Activated CD8-positive, alpha-beta memory T cell treated with anti-CD3 and anti-CD28 coated beads for 36 hours (primary cell): ENCODE measurements around the gene LRRC3C. TPM values are rescaled to one million over a fixed set of nuclear protein-coding genes. Genes with fewer than 3 reads are reported as not detected.

Experiments used
- CTCF ChIA-PET: fragments of 350-600 bp; sonication (Branson Sonifier 250); formaldehyde crosslinking; loops from one replicate; lab custom pipeline; 2021; ENCODE audit warnings: antibody characterized with exemption; lab: Charles Lee
- POLR2A ChIA-PET: fragments of 350-600 bp; sonication (Branson Sonifier 250); formaldehyde crosslinking; loops from one replicate; lab custom pipeline; 2021; ENCODE audit warnings: antibody characterized with exemption; lab: Charles Lee
- total RNA-seq, 2 experiments: library from RNA; stranded (reverse); gene quantifications; one replicate each; pipeline ENCODE4 v1.2.3, GENCODE V29; 2021

Gene LRRC3C
- total RNA-seq, 2 experiments from 2014 or later = not detected

DNA sequence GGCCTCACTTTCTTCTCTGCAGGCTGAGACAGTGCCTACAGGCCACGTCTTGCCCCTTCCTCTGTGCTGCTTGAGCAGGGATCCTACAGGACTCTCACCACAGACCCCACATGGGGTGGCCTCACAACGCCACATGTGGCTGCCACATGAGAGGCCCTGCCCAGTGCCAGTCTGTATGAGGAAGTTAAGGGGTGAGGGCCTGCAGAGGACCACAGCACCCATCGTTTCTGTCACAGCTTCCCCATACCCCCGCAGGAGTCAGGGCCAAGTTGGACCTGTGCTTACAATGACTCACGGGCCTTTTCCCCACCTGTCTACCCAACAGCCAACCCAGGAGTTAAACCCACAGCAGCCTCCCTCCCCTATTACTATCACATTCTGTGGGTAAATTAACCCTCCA lies 6.2 kb upstream of the LRRC3C start:
- POLR2A ChIA-PET = no interaction called here
- CTCF ChIA-PET = no interaction called here

DNA sequence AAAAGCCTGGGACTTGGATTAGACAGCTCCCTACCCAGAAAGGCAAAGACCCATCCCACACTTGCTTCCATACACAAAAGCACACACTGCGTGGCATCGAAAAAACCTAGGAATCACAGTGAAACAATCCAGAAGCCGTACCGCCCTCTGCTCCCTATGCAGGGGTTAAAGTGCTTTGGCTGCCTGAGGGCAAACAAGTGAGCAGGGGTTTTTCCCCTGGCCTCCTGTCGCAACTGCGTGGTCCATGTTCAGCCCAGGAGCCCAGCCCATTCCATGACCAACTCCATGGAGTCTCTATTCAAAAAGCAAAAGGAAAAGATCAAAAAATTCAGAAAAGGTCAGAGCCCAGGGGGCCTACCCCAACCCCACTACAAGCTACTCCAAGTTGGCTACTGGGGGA lies 5.5 kb upstream of the LRRC3C start:
- POLR2A ChIA-PET = interaction anchor here (0.6 kb wide), 1 partner anchor 293 kb away, joined by 3 read pairs; no protein-coding TSS in a partner anchor
- CTCF ChIA-PET = interaction anchor here (0.7 kb wide), 1 partner anchor 49 kb away, joined by 3 read pairs; no protein-coding TSS in a partner anchor

DNA sequence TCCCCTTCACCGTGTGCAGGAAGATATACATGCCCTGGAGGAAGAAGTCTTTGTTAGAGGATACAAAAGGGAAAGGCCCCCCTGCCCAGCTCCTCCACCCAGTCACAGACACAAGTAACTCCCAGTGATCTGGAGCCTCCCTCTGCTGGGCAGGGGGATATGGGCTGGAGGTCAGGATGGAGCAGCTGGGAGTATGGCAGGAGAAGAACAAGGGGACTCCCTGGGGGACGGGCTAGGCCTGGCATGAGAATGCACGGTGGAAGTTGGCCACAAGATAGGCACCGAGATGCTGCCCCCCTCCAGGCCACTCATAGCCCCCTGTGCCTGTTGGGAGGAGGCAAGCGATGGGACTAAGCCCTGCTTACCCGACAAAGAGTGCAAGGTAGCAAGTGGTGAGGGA lies 4.3 kb upstream of the LRRC3C start:
- ChIA-PET POLR2A (interaction anchor here (0.5 kb wide), 1 partner anchor 146 kb away, joined by 10 read pairs; no protein-coding TSS in a partner anchor), CTCF (no interaction called here)

DNA sequence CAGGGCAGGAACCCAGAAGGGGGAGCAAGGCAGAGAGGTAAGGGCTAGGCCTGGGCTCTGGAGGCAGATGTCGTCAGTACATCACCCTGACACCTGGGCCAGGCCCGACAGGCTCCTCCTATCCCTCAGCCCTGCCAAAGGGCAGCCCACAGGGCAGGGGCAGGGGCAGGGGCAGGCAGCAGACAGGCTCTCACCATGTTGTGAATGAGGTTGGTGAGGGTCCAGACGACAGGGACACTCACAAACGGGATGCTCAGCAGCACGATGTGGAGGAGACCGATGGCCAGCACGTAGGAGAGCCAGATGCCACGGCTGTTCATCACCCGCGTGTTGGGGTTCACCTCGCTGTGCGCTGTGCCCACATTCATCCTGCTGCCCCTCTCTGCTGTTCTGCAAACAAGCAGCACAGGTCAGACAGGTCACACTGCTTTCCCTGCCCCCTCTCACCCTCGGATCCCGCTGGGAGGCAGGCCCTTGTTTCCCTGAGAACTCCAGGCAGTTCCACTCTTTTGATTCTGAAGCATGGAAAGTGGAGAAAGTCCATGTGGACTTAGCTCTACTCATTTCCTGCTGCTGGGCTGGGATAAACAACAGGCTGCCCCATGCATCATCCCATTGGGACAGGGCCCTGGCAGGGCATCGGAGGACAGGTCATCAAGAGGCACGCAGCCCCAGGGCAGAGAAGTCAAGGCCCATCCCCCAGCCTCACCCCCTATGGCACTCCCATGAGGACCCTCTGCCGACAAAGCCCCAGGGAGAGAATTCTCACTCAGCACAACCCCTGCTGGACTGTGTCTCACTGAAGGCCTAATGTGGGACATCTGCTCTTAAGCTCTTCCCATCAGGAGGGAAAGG lies 3.5 kb upstream of the LRRC3C start:
- ChIA-PET CTCF (interaction anchor here (1.3 kb wide), 1 partner anchor 56 kb away, joined by 3 read pairs; the partner anchor contains the start of gene PSMD3), POLR2A (no interaction called here)

DNA sequence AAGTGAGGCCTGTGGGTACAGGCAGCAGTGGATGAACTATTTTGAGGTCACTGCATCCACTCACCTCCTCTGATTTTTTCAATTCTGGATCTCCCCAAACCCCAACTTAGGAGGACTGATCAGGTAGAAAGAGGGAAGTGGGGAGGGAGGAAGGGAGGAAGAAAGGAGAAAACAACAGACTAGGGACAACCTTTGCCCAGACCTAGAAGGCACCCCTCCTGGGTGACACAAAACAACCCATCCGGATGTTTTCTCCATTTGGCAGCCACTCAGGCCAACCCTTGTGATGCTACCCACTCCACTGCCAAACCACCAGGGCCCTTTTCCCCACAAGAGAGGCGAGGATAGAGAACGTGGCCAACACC lies 2.9 kb upstream of the LRRC3C start:
- CTCF ChIA-PET = interaction anchor here (1.3 to 1.8 kb wide), 2 partner anchors 54 to 56 kb away, joined by 3 to 4 read pairs; partner anchors contain the start of gene PSMD3

DNA sequence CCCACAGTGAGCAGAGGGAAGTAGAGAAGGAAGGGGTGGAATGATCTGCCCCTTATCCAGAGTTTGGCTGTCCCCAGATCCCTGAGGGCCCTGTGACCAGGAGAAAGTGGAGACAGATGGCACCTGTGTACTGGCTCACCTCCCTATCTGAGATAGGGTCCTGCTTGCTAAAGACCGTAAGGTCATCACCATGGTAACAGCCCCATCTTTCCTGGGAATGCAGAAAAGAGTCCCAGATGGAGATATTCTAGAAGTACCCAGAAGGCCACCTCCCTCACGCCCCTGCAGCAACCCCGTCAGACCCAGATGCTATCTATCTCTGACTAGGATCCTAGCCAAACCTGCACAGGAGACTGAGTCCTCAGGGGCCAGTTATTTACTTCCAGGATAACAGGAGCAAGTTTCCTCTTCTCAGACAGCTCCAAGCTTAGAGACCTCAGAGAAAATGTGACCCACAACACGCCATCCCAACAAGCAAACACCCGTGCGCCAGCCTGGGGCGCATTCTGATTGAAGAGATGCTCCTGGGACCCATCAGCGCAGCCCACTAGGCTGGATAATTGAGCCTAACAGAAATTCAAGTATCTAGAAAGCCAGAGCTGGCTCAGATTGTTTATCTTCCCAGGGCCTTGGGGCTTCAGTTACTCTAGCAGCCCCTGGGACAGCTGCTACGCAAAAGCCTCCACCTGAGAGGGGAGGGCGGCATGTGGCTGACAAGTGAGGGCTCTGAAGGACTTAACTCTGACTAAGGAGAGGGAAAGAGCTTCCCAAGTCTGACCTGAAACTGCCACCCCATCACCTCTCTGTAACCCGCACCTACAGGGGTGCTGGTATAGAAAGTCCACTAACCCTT lies 2.0 kb upstream of the LRRC3C start:
- ChIA-PET POLR2A (interaction anchor here (1.3 to 2.8 kb wide), 5 partner anchors 10 to 171 kb away, joined by 3 to 17 read pairs (median 4); partner anchors contain the start of gene IKZF3), CTCF (interaction anchor here (0.9 to 1.8 kb wide), 3 partner anchors 10 to 53 kb away, joined by 3 to 4 read pairs (median 3); no protein-coding TSS in a partner anchor)

More for the DNA sequence above, 2.9 kb upstream of the LRRC3C start:
- POLR2A ChIA-PET = no interaction called here

DNA sequence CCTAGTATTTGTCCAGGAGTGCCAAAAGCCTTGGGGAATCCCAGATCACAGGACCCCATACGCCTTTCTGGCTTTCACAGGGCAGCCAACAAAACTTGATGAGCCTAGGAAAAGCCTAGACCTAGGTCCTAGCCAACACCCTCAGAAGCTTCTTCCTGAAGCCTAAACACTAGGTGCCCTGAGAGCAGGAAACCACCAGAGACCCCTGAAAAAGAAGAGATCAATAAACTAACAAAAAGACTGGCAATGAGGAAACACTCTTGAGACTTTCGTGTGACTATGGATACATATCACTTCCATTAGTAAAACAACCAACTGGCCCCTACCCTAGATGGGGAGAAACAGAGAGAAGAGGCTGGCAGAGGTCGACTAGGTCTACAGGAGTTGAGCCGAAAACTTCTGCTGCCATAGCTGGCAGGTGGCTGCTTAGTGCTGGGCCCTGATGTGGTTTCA lies 1.4 kb upstream of the LRRC3C start:
- ChIA-PET POLR2A (interaction anchor here (0.6 to 2.8 kb wide), 7 partner anchors 10 to 171 kb away, joined by 3 to 17 read pairs (median 4); partner anchors contain the start of gene IKZF3), CTCF (interaction anchor here (0.9 to 1.8 kb wide), 4 partner anchors 10 to 53 kb away, joined by 3 to 4 read pairs (median 4); no protein-coding TSS in a partner anchor)

DNA sequence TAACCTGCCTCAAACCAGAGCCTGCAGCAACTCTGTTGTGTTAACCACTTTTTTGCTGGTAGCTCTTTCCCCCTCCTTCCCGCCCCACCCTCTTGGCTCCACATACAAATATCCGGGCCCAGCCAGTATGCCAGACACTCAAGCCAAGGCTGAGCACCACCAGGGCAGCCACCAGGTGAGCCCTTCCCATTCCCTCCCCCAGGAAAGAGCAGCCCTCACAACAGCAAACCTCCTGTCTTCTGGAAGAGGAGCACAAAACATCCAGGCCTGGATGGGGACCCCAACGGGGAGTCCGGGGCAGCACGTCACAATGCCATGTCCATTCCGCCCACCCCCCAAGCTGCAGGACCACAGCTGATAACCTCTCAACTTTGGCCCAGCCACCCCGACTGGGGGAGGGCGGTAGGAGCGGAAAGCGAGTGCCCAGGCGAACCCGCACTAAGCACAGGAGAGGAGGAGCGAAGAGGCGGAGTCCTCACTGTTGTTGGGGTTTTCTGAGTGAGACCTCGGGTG lies 888 bp upstream of the LRRC3C start:
- ChIA-PET CTCF (interaction anchor here (0.9 to 1.8 kb wide), 5 partner anchors 11 to 52 kb away, joined by 3 to 4 read pairs (median 3); no protein-coding TSS in a partner anchor), POLR2A (interaction anchor here (0.6 to 2.8 kb wide), 7 partner anchors 11 to 172 kb away, joined by 3 to 17 read pairs (median 4); partner anchors contain the start of gene IKZF3)

DNA sequence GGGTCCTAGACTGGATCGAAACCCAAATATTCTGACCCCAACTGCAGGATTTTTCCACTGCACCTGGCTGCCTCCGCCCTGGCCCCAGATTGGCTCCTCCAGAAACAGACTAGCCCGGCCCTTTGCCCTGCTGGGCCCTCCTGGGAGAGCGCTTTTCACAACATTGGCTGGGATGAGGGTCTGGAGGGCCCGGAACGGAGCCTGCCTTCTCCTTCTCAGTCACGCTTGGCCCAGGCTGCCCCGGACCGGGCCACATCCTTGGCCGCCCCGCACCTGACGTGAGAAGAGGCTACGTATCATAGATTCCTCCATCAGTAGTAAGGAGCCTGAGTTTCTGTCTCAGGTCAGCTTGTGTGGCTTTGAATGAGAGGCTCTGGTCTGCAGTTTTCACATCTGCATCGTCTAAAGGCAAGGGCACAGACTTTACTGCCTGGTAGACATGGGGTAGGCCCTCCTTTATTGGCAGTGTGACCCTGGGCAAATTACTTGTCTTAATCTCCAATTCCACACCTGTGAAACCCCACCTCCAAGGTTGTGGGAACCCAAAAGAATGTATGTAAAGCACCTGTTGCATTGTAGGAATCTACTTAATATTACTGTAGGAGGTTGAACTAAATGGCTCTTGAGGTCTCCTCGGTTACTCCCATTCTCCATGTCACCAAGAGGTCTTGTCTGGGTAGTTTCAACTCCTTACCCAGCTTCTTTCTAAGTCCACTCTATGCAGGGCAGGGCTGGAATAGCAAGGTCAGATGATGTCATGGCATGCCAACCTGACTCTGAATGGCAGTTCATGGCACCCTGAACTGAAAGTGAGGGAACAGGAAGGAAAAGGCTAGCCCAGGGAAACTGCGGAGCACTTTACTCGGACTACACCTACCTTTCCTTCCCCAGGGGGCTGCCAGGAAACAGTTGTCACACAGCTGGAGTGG lies 661 bp downstream of the LRRC3C start:
- CTCF ChIA-PET = interaction anchor here (1.8 kb wide), 1 partner anchor 18 kb away, joined by 4 read pairs; no protein-coding TSS in a partner anchor
- POLR2A ChIA-PET = interaction anchor here (2.8 kb wide), 1 partner anchor 12 kb away, joined by 17 read pairs; no protein-coding TSS in a partner anchor

DNA sequence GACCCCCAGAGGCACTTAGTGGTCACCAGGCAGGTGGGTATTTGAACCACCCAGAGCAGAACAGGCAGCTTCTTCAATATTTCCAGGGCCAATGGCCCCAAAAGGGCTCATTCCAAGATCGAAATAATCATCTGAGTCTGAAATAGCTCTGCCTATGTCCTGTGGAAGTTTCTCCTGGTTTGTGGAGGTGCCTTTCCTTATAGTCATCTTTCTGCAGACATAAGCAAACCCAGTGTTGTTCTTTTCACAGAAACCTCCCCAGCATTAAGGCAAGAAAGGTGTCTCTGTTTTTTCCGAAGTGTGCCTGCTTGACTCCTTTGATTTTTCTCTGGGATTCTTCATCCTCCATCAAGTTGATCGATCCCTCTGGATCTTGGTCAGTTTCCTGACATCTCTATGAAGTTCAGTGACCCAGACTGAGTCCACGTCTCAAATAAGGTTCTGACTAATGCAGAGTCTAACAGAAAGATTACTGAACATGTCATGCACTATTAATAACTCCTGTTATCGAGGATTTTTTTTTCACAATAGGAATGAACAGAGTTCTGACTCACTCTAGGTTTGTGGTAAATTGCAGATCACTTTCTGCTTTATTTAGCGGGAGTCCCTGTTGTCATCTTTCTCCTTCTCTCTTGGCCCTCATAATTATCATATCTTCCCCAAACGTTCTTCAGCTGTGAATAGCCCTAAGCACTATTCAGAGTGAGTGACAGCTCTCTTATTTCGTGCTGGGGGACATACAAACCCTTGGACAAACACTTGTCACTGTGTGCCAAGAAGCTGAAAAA lies 1.5 kb downstream of the LRRC3C start:
- POLR2A ChIA-PET = no interaction called here
- CTCF ChIA-PET = interaction anchor here (2.2 kb wide), 1 partner anchor 51 kb away, joined by 8 read pairs; the partner anchor contains the start of gene PSMD3

DNA sequence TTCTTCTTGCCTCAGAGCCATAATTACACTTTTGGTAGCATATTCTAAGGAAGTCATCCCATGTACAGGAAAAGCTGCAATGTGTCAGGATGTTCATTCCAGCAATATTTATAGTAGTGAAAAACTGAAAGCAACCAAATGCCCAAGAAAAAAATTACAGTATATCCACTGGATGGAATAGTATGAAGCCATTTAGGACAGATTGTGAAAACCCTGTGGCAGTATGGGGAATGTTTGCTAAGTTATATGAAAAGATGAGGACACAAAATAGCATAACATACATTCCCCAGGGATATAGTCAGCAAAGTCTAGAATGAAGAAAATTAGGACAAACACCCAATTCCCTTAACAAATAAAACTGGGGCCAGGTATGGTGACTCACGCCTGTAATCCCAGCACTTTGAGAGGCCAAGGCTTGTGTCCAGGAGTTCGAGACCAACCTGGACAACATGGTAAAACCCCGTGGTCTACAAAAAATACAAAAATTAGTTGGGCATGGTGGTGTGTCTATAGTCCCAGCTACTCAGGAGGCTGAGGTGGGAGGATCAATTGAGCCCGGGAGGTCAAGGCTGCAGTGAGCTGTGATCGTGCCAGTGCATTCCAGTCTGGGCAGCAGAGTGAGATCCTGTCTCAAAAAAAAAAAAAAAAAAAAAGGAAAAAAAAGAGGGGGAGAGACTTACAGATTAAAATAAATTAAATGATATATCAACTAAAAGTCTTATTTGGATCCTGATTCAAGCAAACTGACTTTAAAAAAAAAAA lies 2.3 kb downstream of the LRRC3C start:
- CTCF ChIA-PET = interaction anchor here (0.7 to 2.2 kb wide), 2 partner anchors 50 to 305 kb away, joined by 4 to 8 read pairs; partner anchors contain the start of gene PSMD3
- POLR2A ChIA-PET = no interaction called here

DNA sequence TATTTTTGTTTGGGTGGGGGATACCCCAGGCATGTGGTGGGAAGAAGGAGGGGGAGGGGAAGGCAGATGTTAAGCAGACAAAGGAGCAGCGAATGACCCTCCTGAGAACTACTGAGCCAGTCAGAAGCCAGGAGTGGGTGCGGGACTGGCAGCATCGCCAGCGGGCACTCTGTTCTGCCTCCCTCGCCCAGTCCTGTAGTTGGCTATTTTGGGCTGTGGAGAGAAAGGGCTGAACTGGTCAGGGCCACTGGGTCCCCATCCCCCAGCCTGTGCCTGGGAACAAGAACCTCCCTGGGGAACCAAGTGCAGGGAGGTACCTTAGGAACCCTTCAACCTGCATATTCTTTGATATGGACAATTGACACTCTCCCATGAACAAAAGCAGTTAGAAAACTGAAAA lies 6.4 kb downstream of the LRRC3C start:
- POLR2A ChIA-PET = no interaction called here
- CTCF ChIA-PET = no interaction called here

DNA sequence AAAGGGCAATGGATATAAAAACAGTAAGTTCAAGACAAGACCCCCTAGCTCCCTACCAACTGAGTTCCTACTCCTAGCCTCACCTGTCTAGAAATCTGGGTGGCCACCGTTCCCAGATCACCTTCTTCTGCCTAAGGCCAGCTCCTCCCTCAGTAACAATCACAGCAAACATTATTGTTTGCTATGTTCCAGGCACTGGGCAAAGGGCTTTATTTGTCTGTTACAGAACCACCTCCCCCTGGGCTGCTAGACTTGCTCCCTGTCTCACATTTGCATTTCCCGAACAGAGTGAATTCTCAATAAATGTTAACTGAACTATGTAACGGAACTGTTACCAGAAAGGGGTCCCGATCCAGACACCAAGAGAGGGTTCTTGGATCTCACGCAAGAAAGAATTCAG lies 6.8 kb downstream of the LRRC3C start:
- ChIA-PET CTCF (interaction anchor here (0.6 kb wide), 1 partner anchor 1191 kb away, joined by 3 read pairs; no protein-coding TSS in a partner anchor), POLR2A (no interaction called here)

DNA sequence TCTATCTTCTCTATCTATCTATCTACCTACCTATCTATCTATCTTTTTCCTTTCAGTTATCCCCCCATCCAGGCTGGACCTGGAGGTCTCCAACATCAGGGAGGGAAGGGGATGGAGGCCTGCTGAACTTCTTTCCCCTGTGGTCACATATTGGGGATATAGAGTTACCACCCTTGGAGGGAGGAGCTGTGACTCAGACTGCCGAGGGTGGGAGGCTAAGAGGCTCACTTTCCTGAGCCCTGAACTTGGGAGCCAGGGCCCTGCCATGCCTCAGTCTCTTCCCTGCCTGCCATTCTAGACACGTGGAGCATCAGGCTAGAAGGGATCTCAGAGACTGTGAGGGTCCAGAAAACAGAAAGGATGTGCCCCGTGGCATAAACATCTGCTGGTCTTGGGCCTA lies 8.4 kb downstream of the LRRC3C start:
- ChIA-PET CTCF (no interaction called here), POLR2A (no interaction called here)

DNA sequence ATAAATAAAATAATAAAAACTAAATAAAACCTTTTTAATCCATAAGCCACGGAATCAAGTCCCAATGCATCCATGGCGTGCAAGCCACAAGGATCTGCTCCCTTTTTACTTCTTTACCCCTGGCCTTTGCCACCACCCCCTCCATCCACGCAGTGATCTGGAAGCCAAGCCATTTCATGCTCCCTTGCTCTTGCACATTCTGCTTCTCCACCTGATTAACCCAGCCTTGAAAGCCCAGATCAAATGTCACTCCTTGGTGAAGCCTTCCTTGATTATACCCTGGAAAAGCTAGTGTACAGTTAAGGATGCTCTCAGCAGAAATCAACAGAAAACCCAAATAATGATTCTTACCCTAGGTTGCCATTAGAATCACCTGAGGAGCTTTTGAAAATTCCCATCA lies 9.9 kb downstream of the LRRC3C start:
- POLR2A ChIA-PET = no interaction called here
- CTCF ChIA-PET = interaction anchor here (0.7 to 1.3 kb wide), 2 partner anchors 10 to 917 kb away, joined by 3 to 4 read pairs; no protein-coding TSS in a partner anchor
